ENCODE measurements around the gene LRRN4.

Gene LRRN4

GRCh38 chr20:5999783-6000182 is 54.1 kb downstream of the LRRN4 start:
- Mint-ChIP-seq H3K27ac (no peak overlapping the region), H3K4me3 (no peak overlapping the region), H3K4me1 (peaks cover 9% of the 10 kb centered on the region), H3K27me3 (ENCODE audit: low read depth, poor library complexity) (no peaks in the 10 kb centered on the region), H3K36me3 (ENCODE audit: low read depth) (peaks cover 18% of the 10 kb centered on the region), H3K9me3 (no peaks in the 10 kb centered on the region)
- DNase-seq, result no peak
- TF ChIP-seq CTCF (IDR thresholded peaks at IDR 0.05), result no peak

- no peak for DNase-seq
- Mint-ChIP-seq H3K27ac (peak overlapping the region; percentile 35), H3K27me3 (ENCODE audit: low read depth, poor library complexity) (no peaks in the 10 kb centered on the region), H3K4me1 (peaks cover 4% of the 10 kb centered on the region), H3K36me3 (ENCODE audit: low read depth) (peaks cover 18% of the 10 kb centered on the region), H3K4me3 (no peak overlapping the region), H3K9me3 (no peaks in the 10 kb centered on the region)
- TF ChIP-seq CTCF (IDR thresholded peaks at IDR 0.05), result no peak
Observed at GRCh38 chr20:5996765-5997164, 57.1 kb downstream of the LRRN4 start.

GRCh38 chr20:5991623-5992441 is 62.0 kb downstream of the LRRN4 start:
- no peaks in the 10 kb centered on the region for H3K9me3 Mint-ChIP-seq
- H3K4me3 Mint-ChIP-seq, result no peak overlapping the region
- H3K36me3 Mint-ChIP-seq (ENCODE audit: low read depth), result peaks cover 44% of the 10 kb centered on the region
- TF ChIP-seq CTCF (IDR thresholded peaks at IDR 0.05), result no peak
- H3K4me1 Mint-ChIP-seq, result peaks cover 3% of the 10 kb centered on the region
- no peak overlapping the region for H3K27ac Mint-ChIP-seq
- DNase-seq, result no peak
- H3K27me3 Mint-ChIP-seq (ENCODE audit: low read depth, poor library complexity), result no peaks in the 10 kb centered on the region

GRCh38 chr20:5990946-5991345 is 62.9 kb downstream of the LRRN4 start:
- H3K27me3 Mint-ChIP-seq (ENCODE audit: low read depth, poor library complexity), result no peaks in the 10 kb centered on the region
- H3K9me3 Mint-ChIP-seq, result no peaks in the 10 kb centered on the region
- TF ChIP-seq CTCF (IDR thresholded peaks at IDR 0.05), result no peak
- peak overlapping the region; percentile 20 for H3K27ac Mint-ChIP-seq
- H3K36me3 Mint-ChIP-seq (ENCODE audit: low read depth), result peaks cover 37% of the 10 kb centered on the region
- H3K4me1 Mint-ChIP-seq, result no peaks in the 10 kb centered on the region
- DNase-seq, result no peak
- H3K4me3 Mint-ChIP-seq, result no peak overlapping the region
